ENCODE measurements around the gene SEC61B.

The SEC61B gene
- 46.6 to 53.0 reads per million in 2 donors for total RNA-seq

DNA sequence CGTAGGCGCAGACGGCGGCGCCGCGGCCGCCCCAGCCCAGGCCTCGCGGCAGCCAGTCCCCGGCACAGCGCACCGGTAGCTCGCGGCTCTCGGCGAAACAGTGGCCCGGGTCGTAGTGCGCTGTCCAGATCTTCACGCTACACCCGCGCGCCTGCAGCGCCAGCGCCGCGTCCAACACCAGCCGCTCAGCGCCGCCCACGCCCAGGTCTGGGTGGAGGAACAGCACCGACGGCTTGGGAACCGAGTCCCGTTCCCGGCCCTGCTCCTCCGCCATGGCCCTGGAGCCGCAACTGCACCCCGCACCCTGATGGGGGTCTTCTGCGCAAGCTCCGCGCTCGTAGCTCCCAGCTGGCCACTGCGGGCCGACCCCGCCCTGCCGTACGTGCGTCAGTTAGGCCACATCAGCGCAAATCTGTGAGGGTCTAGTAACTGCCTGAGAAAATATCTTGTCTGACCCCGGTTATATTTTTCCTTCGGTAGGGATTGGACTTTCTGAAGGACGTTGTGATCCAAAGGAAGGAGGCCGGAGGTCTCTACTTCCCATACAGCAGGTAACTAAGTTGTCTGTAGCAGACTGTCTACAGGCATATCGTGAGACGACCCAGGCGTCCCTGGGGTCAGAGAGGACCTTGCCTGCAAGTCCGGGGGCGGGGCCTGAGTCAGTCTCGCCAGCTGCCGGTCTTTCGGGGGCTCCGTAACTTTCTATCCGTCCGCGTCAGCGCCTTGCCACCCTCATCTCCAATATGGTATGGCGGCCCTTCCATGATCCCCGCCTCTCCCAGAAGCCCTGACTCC is at the start of gene SEC61B, which contains the start of gene ALG2:
SEC61B (plus strand) TSS at position 662 of the 795 bp plus-strand sequence; CDS start at position 744, 82 bp downstream.
ALG2 (minus strand) TSS at position 322 of the 795 bp plus-strand sequence; CDS start at position 274, 48 bp downstream.
- peak; percentile 90 for DNase-seq

DNA sequence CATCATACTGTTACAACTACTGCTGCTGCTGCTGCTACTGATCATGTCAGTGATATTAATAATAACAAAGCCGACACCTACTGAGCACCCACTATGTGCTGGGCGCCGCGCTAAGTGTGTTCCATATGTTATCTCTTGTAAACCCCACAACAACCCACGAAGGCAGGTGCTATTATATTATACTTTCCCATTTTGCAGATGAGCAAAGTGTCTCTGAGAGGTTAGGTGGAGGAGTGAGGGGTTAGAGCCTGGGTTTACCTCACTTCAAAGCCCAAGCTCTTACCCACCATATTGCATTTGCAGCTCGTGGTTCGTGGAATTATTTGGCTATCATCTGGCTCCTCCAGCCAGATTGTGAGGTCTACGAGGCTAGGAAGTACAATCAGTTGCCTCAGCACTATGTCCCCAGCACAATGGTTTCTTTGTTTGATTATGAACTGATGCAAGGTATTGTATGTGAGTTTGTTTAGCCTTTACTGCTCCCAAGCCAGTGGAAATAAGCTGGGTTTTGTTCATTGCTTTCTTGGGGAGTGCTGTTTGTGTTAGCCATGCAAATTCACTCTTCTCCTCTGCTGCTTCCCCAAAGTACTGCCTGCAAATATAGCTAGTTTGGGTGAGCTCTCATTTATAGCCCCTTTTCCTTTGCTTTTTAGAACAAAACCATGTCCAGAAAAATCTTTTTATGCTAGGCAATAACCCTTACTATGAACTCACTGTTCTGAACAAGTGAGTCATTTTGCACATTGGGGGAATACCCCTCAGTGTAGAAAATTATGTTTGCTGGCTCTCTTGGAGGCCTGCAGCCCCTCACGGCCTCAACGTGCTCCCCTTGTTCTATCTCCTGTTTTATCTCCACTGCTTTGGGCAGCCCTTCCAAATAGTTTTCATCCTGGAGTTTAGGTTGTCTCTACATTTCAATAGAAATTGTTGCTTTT is 48.2 kb upstream of the SEC61B start:
- no peak for DNase-seq

DNA sequence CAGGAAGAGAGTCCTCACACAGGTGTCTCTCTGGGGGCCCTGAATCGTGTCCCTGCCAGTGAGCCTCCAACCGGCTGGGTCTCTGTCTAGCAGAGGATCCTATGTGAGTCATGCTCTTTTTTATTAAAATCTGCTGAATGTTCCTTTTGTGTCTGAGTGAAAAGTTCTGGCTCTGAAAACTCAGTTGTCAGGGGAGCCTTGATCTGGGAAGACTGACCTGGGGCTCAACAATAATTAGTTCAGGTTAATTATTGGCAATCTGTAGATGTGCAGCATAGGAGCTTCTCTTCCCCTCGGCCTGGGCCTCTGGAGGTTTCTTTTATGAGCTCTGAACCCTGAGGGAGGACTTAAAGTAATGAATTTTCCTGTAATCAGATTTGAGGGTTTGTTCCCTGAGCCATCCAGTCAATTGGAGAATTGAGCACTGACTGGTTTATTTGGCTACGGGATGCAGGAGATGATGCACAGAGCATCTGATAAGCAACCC is 45.5 kb upstream of the SEC61B start:
- no peak for DNase-seq

DNA sequence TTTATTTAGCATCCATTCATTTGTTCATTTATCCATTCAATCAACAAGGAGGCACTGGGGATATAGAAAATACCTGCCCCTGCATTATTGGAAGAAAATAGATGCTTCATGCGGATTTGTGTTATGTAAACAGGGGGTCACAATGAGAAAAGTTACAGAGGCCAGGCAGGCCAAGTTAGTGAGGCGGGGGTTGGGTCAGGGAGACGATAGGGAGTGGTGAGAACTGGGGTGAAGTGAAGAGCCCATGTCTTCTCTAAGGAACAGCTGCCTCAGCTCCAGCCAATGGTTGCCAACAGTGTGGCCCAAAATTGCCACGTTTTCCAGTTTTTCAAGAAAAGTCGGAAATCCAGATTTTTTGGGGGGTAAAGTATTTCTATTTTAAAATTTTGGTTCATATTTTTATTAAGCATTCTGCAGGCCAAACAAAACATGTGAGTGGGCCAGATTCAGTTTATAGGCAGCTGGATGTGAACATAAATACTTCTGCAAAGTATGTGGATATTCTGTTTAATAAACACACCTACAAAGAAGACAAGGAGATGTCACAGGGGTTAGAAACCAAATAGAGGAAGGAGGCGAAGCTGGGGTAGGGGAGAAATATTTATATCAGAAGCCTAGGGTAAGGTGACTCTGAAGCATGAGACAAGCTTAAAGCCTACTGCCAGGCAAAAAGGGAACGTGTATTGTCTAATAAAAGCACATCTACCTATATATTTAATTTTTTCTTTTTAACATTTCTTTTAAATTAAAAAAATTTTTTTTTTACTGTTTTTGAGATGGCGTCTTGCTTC is 44.3 kb upstream of the SEC61B start:
- no peak for DNase-seq

DNA sequence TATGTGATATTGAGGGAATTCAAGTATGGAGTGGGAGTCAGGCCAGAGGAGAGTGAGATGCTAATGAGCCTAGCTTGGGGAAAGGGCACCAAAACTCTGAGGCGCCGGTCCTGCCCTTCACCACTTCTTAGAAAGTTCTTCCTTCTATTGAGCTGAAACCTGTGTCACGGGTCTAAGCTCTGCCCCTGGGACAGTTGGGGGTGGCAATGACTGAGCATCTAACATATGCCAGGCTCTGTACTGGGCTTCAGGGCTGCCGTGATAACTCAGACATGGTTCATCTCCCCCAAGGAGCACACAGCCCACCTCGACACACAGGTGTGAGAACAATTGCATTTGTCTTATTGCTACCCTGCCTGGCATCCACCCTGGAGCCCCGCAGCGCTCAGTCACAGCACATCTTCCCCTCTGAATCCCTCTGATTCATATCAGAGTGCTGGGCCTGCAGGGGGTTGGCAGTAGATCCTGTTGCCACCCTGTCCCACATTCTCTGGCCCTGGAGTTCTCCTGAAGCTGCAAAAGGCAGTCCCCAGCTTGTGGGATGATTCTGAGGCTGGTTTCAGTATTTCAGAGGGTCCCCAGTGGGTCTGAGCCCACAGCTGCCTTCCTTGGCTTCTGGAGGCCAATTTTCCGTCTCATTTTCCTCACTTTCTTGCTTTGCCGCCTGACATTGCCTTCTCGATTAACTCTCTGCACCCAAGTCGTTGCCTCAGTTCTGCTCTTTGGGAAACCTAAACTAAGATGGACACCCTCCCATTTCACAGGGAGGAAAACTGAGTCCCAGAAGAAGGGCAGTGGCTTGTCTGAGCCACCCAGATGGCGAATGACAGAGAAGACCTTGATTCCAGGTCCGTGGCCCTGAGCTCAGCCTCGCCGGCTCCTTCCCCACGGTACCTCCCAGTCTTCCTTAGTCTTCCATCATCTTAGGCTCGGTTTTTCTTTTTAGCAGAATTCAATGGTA is 42.9 kb upstream of the SEC61B start:
- no peak for DNase-seq

DNA sequence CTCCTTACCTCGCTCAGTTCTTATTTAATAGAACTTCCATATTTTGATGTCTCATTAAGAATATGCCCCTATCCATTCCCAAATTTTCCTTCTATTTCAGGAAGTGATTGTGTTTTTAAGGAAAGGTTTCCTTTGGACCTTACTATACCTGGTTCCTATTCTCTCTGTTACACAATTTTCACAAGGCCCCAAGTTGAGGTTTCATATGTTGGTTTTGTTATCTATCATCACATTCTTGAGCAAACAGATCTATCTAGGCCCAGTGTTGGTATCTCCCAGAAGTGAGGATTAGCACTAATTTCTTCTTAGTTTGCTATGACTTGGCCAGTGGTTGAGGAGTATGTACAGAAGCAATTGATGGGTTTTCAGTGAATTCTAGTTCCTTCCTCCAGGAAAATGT is 41.9 kb upstream of the SEC61B start:
- no peak for DNase-seq

DNA sequence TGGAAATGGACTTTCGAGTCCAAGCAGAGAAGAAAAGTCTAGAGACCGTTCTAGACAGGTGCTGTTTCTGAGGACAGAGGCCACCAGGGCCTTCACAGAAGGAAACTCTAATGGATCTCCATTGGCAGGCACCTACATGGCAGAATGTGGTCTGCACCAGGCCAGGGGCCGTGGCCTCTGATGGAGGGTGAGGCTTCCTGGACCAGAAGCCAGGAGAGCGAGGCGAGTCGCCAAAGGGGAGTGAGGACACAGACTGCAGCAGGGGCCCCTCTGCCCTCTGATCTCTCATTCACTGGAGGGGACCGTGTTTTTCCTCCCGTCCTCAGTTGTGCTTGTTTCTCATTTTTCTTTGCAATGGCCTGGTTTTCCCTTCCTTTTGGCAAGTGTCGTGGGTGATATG is 41.4 kb upstream of the SEC61B start:
- DNase-seq = no peak

DNA sequence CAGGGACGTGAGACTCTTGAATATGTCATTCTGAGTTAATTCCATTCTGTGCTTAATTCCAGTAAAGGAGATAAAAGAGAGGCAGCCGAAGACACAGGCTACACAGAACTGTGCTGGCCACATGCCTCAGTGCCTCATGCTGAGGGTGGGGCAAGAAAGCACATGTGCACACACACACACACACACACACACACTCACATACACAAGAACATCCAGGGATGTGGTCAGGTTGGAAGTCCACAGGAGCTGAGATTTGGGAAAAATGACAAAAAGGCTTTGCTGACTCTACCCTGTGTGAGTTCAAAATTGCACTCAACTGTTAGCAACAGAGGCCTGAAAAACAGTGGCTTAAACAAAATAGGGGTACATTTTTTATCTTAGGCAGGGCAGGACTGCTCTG is 40.9 kb upstream of the SEC61B start:
- DNase-seq = no peak

DNA sequence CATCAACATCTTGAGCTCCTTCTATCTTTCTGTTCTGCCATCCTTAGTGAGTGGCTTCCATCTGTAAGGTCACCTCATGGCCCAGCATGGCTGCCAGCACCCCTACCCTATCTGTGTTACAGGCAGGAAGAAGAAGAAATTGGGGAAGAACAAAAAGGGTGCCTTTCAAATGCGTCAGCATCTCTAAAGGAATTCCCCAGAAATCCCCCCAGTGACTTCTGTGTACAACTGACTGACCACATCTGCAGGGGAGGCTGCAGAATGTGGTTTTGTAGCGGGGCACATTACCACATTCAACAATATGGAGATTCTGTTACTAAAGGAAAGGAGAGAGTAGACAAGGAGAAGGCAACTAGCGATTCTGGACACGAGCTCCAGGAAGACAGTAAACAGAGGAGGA is 40.5 kb upstream of the SEC61B start:
- DNase-seq = no peak

DNA sequence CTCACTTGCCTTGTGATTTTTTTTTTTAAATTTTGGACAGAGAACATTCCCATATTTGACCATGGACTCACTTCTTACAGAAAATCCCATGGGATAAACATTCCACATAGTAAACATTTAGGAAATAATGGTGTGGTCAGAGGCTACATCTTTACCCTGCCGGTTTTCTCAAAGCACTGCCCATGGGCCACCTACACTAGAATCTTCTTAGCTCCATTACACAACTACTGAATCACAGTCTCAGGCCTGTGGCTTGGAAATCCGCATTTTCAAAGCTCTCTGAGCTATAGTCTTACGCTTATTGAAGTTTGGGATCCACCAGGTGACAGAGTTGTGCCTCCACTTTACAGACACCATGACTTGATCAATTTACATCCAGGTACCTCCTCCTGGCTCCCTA is 39.7 kb upstream of the SEC61B start:
- no peak for DNase-seq

DNA sequence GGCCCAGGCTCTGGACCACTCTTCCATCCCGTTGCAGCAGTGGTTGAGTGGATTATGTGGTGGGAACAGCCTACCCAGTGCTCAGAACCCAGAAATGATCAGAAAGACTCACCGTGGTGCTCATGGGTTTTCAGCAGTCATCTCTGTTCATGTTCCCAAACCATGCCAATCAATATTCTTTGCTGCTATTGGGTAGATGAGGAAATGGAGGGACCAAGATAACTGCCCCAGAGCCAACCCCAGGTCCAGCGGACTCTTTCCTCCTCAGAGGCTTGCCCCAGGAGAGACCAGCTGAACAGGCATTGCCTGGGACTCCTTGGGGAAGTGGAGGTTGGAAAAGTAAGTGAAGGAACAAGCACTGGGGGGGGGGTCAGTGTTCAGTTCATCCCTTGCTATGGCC is 38.5 kb upstream of the SEC61B start:
- no peak for DNase-seq

DNA sequence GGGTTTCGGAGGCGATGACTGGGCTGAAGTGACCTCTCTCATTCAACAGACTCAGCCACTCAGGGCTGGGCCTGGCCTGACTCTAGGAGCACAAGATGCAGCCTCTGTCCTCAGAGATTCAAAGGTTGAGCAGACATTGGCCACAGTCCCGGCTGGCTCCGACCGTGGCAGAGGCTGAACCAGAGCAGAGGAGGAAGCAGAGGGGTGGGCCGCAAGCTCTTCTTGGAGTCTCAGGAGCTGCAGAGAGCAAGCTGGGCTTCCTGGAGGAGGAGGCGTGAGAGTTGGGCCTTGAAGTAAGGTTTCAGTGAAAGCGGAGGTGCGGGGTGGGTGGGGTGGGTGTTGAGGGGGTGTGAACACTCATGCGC is 38.0 kb upstream of the SEC61B start:
- no peak for DNase-seq

DNA sequence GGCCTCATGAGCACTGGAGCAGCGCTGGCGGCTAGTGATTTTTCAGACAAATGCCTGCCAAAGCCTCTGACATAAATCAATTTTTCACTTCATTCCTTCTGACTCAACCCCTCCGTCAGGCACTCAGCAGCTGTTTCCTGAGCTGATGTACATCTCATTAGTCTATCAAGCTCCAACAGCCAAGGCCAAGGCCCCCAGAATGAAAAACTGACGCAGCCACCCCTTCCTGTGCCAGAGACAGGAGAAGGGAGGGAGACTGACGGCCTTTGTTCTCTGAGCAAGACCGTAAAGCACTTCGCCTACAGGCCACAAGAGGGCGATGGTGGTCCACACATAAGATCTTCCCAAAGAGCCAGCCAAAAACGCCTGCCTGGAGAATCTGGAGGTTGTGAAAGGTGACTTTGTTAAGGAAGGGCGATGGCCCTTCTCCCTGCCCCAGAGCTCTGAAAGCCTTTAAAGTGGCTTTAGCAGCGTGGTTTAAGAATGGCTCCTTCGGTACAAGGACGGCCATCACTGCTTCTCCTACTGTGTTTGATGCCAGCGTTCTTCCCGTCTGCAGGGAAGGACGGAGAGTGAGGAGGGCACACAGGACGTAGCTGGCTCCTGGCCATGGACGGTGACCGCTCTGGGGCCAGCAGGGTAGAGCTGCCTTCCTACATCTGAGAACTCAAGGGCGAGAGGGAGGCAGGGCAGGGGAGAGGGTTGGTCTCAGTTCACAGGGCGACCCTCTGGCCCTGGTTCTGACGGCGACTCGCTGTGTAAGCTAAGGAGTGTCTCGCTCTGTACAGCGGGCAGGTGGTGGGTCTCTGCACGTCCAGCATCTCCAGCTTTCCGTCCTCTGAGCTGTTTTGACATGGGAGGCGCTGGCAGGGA is 37.4 kb upstream of the SEC61B start:
- peak; percentile 62 for DNase-seq

DNA sequence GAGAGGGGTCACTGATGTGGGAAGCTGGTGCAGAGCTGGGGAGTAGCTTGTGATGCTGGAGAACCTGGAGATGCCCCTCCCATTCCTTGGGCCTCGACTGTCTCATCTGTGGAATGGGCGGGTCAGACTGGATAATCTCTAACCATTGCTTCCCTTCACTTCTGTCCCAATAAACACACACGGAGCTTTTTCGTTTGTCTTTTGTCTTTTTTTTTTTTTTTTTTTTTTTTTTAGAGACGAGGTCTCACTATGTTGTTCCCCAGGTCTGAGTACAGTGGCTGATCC is 36.8 kb upstream of the SEC61B start:
- no peak for DNase-seq

DNA sequence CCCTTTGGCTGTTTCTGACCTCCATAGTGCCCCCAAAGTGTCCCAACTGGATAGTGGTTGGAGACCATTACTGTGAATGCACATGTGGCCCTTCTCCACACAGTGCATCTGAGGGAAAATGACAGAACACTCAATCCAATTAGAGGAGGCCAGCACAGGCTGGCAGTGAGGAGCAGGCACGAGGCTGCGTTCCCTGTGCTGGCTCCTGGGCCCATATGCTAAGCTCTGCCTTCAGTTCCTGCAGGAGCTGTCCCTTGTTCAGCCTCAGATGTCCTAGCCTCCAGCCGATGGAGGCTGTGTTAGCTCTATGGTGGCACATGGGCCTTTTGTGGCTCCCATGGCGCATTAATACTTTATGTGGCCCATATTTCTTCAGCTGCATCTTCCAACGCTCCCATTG is 36.1 kb upstream of the SEC61B start:
- no peak for DNase-seq

DNA sequence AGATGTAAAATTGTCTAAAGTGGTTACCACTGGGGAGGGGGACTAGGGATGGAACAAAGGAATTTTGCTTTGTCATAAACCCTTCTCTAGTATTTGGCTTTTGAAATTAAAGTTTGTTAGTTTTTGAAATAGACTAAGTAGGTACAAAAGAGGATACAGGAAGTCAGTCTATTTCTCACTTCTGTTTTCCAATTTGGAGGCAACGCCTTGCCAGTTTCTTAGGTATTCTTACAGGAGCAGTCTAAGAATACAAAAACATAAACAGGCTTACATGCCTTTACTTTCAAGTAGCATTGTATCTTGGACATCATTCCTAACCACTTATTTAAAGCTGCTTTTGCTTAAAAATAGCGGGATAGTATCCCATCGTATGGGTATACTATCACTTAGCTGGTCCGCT is 34.8 kb upstream of the SEC61B start:
- no peak for DNase-seq

DNA sequence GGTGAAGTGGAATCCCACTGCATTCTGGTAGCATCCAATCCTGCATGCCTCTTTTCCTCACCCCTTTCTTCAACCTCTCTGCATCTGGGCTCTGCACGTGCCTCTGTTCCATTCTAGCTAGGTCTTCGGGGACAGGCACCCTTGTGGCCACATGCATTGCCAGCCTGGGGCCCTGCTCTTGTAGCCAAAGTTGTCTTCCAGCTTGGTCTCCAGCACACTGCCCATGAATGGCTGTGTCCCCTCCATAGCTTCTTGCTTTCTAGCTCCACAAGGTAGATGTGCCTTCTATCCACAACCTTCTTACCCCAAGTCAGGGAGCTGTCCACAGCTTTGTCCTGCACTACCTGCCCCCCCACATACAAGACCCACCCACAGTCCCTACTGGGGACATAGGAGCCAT is 32.9 kb upstream of the SEC61B start:
- DNase-seq = no peak

DNA sequence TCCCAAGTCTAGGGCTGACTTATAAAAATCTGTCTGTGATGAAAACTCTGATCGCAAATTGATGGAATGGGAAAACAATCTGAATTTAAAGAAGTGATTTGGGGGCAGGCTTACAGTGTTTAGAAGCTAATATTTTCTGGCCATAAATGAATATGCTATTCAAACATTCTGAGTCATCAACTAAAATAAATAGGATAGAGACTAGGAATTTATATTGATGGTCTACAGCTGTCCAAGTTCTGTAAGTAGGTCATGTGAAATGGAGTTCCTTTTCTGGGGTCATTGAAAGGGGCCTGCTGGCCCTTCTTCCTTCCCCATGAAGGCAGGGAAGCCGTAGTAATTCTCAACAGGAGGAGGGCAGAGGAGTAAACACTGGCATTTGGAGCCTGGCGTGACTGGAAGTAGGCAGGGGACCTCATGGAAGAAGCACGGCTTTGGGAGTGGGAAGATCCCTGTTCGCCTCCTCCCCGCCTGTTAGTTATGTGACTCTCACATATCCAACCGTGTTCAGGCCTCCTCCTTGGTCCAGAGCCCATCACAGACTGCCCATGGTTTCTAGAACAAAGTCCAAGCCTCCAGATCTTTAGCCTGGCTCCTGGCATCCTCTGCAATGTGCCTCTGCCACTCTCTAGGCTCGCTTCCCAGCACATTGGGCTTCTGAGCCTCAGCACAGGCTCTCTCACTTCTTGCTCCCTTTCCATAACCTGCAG is 32.0 kb upstream of the SEC61B start:
- no peak for DNase-seq

DNA sequence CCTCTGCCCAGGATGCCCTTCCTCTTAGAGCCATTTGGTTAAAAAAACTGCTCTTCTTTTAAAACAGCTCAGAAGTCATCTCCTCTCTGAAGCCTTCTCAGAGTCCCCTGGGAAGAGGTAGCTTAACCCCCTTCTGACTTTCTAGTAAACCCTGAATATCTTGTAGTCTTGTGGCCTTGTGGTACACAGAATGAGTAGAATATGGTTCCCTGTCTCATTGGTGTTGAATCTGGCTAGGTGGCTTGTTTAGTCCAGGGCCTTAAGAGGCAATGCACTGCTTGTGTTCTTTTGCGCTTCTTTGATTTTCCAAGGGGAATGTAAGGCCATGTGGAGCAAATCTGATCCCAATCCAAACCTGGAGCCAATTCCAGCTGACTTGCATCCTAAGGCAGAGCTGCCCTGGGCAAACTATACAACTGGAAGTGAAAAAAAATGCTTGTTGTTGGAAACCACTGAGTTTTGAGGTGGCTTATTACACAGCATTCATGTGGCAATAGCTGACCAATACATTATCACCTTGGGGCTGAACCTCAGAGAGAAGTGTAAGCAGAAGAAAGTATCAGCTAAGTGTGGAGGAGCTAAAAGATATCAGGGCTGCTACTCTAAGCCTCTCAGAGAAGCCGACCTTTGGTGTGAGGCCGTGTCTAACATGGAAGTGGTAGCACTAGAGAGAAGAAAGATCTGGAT is 31.3 kb upstream of the SEC61B start:
- DNase-seq = no peak
